ENCODE results near the gene TTI1. TPM values are rescaled to one million over a fixed set of nuclear protein-coding genes. Genes with fewer than 3 reads are reported as not detected.

Gene TTI1
- total RNA-seq, 1 experiment from 2014 or later = 26.9 TPM

- TF ChIP-seq ELF1 (IDR thresholded peaks at IDR 0.05; ENCODE audit: borderline replicate concordance, low read depth) (no peak), ZNF274 (IDR thresholded peaks at IDR 0.05; ENCODE audit: low read depth, low read length) (no peak), SP1 (IDR thresholded peaks at IDR 0.05; ENCODE audit: low read depth) (no peak), CBX3 (IDR thresholded peaks at IDR 0.05; ENCODE audit: low read depth) (no peak)
Observed at GRCh38 chr20:37972256-37973058, 60.8 kb downstream of the TTI1 start (continued).

DNA sequence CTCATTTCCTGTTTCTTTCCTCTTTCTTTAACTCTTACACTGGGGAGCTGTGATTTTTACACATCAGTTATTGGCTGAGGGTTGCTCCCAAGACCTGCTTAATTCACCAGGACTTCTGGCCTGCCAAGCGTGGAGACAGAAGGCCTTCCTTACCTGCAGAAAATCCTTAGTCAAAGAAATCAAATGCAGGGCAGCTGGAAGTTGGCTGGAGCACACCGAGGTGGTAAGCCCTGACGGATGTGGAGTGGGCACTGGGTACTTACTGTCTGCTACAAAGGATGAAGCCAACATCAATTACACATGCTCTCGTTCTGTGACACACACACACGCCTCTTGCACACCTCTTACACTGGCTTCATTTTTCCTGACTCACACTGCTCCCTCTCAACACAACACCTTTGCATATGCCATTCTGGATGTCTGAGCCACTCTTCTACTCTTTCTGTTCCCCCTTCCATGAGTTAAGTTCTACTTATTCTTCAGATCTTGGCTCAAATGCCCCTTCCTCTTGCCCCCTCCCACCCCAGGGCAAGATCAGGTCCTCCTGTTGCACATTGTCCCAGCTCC lies 61.6 kb downstream of the TTI1 start:
- no peak overlapping the region for H3K4me2 ChIP-seq (ENCODE audit: low read length)
- ChIA-PET CTCF (no interaction called here), POLR2A (no interaction called here), RAD21 (ENCODE audit: low non-redundant PET in 1 of 2, low total read pairs in 2 of 2, uncharacterized antibody in 2 of 2, unreplicated experiment in 2 of 2) (no interaction called here)
- H3K4me1 ChIP-seq (ENCODE audit: control insufficient read depth in 1 of 2, insufficient read depth in 2 of 2, low read length in 2 of 2) = peaks cover 0 to 5% of the 10 kb centered on the region in 2 experiments; a peak in 1 of 4 replicates
- intact Hi-C loops (cut with micrococcal nuclease) = no loop called here
- H4K20me1 ChIP-seq (ENCODE audit: insufficient read depth) = no peaks in the 10 kb centered on the region
- no peak overlapping the region for H3K9ac ChIP-seq (ENCODE audit: low read length)
- BruUV-seq (replicated peaks) = no TSS peak
- H2AFZ ChIP-seq (ENCODE audit: low read depth, low read length, poor library complexity, severe bottlenecking) = no peak overlapping the region
- DNase-seq (ENCODE audit: low read depth, low spot score) (no peak), ATAC-seq (no peak)
- H3K27ac ChIP-seq (ENCODE audit: low read depth, low read length) = no peak overlapping the region
- no peaks in the 10 kb centered on the region for H3K36me3 ChIP-seq (ENCODE audit: control insufficient read depth in 1 of 2, insufficient read depth in 2 of 2, low read length in 2 of 2)
- no peaks in the 10 kb centered on the region for H3K79me2 ChIP-seq (ENCODE audit: insufficient read depth, low read length)
- H3K9me2 ChIP-seq (ENCODE audit: insufficient read depth) = no peaks in the 10 kb centered on the region
- H3K27me3 ChIP-seq (ENCODE audit: insufficient read depth, low read length) = no peaks in the 10 kb centered on the region
- no peak overlapping the region for H3K4me3 ChIP-seq (replicated peaks in 1 of 2; ENCODE audit: low read depth in 1 of 2, low read length in 2 of 2)
- TF ChIP-seq ELF1 (IDR thresholded peaks at IDR 0.05; ENCODE audit: borderline replicate concordance, low read depth) (no peak), SP1 (IDR thresholded peaks at IDR 0.05; ENCODE audit: low read depth) (no peak), POLR2AphosphoS5 (IDR thresholded peaks at IDR 0.05; ENCODE audit: low read depth, low read length) (no peak), REST (IDR thresholded peaks at IDR 0.05; ENCODE audit: low read depth) (no peak), ZNF274 (IDR thresholded peaks at IDR 0.05; ENCODE audit: low read depth, low read length) (no peak), FOSL1 (IDR thresholded peaks at IDR 0.05; ENCODE audit: low read depth) (no peak)
- TF ChIP-seq, protein P1, sequence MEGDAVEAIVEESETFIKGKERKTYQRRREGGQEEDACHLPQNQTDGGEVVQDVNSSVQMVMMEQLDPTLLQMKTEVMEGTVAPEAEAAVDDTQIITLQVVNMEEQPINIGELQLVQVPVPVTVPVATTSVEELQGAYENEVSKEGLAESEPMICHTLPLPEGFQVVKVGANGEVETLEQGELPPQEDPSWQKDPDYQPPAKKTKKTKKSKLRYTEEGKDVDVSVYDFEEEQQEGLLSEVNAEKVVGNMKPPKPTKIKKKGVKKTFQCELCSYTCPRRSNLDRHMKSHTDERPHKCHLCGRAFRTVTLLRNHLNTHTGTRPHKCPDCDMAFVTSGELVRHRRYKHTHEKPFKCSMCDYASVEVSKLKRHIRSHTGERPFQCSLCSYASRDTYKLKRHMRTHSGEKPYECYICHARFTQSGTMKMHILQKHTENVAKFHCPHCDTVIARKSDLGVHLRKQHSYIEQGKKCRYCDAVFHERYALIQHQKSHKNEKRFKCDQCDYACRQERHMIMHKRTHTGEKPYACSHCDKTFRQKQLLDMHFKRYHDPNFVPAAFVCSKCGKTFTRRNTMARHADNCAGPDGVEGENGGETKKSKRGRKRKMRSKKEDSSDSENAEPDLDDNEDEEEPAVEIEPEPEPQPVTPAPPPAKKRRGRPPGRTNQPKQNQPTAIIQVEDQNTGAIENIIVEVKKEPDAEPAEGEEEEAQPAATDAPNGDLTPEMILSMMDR (IDR thresholded peaks at IDR 0.05 in 2 of 3, conservative IDR thresholded peaks at IDR 0.05 in 1 of 3; ENCODE audit: borderline replicate concordance in 1 of 3, insufficient read depth in 1 of 3, low read depth in 2 of 3, low read length in 2 of 3) = no peak
- TF ChIP-seq, protein P2, sequence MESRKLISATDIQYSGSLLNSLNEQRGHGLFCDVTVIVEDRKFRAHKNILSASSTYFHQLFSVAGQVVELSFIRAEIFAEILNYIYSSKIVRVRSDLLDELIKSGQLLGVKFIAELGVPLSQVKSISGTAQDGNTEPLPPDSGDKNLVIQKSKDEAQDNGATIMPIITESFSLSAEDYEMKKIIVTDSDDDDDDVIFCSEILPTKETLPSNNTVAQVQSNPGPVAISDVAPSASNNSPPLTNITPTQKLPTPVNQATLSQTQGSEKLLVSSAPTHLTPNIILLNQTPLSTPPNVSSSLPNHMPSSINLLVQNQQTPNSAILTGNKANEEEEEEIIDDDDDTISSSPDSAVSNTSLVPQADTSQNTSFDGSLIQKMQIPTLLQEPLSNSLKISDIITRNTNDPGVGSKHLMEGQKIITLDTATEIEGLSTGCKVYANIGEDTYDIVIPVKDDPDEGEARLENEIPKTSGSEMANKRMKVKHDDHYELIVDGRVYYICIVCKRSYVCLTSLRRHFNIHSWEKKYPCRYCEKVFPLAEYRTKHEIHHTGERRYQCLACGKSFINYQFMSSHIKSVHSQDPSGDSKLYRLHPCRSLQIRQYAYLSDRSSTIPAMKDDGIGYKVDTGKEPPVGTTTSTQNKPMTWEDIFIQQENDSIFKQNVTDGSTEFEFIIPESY (IDR thresholded peaks at IDR 0.05; ENCODE audit: extremely low read depth, insufficient replicate concordance, low read length) = no peak
- no peaks in the 10 kb centered on the region for H3K9me3 ChIP-seq (ENCODE audit: control insufficient read depth in 1 of 2, insufficient read depth in 1 of 2, low read depth in 1 of 2, low read length in 2 of 2)
